Stimulated activated CD8-positive, alpha-beta memory T cell treated with anti-CD3 and anti-CD28 coated beads, Interleukin-2, amount 100 ng/mL, for 48 hours (primary cell): ENCODE measurements around the gene DUSP22.

Experiments used
- DNase-seq, 2 donors: peaks; one replicate each; pipeline ENCODE4 v3.0.0-alpha.2; 2020; ENCODE audit warnings: low read depth in 2 of 2

The DUSP22 gene

GRCh38 chr6:308768-309167 lies 16.5 kb downstream of the DUSP22 start:
- no peak for DNase-seq

- DNase-seq = no peak
Observed at GRCh38 chr6:309947-310346, 17.7 kb downstream of the DUSP22 start.

GRCh38 chr6:310671-311070 lies 18.4 kb downstream of the DUSP22 start:
- no peak for DNase-seq

- DNase-seq = no peak
Observed at GRCh38 chr6:311679-312220, 19.5 kb downstream of the DUSP22 start.

GRCh38 chr6:313087-313486 lies 20.8 kb downstream of the DUSP22 start:
- no peak for DNase-seq

GRCh38 chr6:313917-314316 lies 21.6 kb downstream of the DUSP22 start:
- no peak for DNase-seq

GRCh38 chr6:314377-314776 lies 22.1 kb downstream of the DUSP22 start:
- no peak for DNase-seq

- no peak for DNase-seq
Observed at GRCh38 chr6:315226-315625, 22.9 kb downstream of the DUSP22 start.

- no peak for DNase-seq
Observed at GRCh38 chr6:315921-316752, 23.9 kb downstream of the DUSP22 start.

GRCh38 chr6:316753-317038 lies 24.4 kb downstream of the DUSP22 start:
- DNase-seq = no peak

GRCh38 chr6:317060-317447 lies 24.8 kb downstream of the DUSP22 start:
- DNase-seq = no peak

- DNase-seq = no peak
Observed at GRCh38 chr6:317448-318144, 25.3 kb downstream of the DUSP22 start.

- no peak for DNase-seq
Observed at GRCh38 chr6:318243-318890, 26.1 kb downstream of the DUSP22 start.

GRCh38 chr6:319177-320131 lies 27.2 kb downstream of the DUSP22 start:
- DNase-seq = no peak

GRCh38 chr6:320351-321157 lies 28.3 kb downstream of the DUSP22 start:
- DNase-seq = no peak

- DNase-seq = no peak
Observed at GRCh38 chr6:321158-321438, 28.8 kb downstream of the DUSP22 start.

- DNase-seq = no peak
Observed at GRCh38 chr6:321536-322258, 29.4 kb downstream of the DUSP22 start.

GRCh38 chr6:322259-322930 lies 30.1 kb downstream of the DUSP22 start:
- DNase-seq = no peak

- no peak for DNase-seq
Observed at GRCh38 chr6:322940-323729, 30.8 kb downstream of the DUSP22 start.
